Muscle of arm (tissue), 12 donors: ENCODE measurements around the gene BTBD19. TPM values are rescaled to one million over a fixed set of nuclear protein-coding genes. Genes with fewer than 3 reads are reported as not detected.

ENCODE experiments used
- DNase-seq: peaks from one replicate; pipeline ENCODE4 v3.0.0-alpha.2; 2013
- polyA plus RNA-seq, 12 donors: library from polyadenylated mRNA; unstranded; fragments of 120-200 nt; gene quantifications; one replicate each; pipeline ENCODE4 v1.2.1, GENCODE V29; 2013; ENCODE audit not compliant: insufficient read length in 12 of 12

The BTBD19 gene
- polyA plus RNA-seq, 12 donors: 4.2 to 12.8 (median 6.9) TPM; not detected in 1

DNA sequence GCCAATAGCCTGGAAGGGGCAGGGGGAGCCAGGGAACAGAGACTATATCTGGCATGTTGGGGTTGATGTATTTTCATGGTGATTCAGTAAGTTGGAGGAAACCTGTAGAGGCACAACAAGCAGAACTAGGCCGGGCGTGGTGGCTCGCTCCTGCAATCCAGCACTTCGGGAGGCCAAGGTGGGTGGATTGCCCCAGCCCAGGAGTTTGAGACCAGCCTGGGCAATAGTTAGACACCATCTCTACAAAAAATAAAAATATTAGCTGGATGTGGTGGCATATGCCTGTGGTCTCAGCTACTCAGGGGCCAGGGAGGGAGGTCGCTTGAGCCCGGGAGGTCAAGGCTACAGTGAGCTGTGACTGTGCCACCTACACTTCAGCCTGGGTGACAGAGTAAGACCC is 44.9 kb downstream of the BTBD19 start:
- no peak for DNase-seq

DNA sequence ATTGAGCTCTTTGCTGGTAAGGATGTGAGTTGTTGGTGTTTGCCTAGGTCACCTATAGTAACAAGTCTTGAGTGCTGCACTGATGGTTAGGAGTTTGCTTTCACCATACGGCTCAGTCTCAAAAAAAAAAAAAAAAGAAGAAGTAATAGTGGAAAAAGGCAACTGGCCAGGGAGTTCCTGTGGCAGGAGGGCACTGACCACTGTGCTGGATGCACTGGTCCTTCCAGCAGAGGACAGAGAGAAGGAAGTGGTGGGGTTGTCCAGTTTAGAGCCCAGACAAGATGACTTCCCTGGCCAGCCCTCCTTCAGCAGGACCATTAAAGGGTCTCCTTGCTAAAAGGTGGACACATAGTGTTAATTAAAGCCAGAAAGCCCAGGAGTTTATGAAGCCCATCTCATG is 46.6 kb downstream of the BTBD19 start:
- DNase-seq: no peak

DNA sequence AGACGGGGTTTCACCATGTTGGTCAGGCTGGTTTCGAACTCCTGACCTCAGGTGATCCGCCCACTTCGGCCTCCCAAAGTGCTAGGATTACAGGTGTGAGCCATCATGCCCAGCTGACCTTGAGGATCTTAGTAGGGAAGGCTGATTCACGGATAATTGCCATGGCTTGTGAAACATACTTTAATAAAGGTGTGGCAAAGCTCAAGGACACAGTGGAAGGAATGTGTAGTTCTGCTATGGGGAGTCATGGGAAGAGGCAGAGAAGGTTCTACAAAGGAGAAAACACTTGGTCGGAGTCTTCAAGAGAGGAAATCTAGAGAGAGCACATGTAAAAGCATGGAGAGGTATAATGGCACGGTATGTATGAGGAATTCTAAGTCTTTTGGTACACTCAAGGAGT is 47.4 kb downstream of the BTBD19 start:
- DNase-seq: no peak

DNA sequence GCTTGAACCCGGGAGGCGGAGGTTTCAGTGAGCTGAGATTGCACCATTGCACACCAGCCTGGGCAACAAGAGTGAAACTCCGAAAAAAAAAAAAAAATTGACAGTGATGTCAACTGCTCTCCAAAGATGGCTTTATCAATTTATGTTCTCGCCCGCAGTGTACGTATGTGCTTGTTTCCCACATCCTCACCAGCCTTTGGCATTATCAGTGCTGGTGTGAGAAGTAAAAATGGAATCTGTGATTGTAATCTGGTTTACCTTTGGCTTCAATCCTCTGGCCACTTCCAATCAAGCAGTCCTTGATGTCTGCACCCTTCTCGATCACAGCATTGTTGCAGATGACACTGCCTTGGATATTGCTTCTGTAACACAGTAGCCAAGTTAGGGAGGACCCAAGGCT is 49.1 kb downstream of the BTBD19 start:
- DNase-seq: no peak

DNA sequence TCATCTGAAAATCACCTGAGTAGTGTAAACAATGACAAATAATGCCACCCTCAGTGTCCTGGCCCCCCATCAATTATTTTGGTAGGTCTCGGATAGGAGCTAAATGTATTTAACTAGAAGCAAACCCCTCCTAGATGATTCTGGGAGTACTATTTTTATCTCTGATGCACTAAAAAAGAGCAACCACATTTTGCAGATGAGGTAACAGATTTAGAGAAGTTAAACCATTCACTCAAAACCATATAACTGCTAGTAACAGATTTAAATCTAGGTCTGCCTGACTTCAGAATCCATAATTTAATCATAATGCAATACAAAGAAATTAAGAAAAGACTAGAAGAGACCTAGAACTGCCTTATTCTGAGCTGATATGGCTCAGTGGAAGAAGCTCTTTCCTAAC is 52.0 kb downstream of the BTBD19 start:
- no peak for DNase-seq

DNA sequence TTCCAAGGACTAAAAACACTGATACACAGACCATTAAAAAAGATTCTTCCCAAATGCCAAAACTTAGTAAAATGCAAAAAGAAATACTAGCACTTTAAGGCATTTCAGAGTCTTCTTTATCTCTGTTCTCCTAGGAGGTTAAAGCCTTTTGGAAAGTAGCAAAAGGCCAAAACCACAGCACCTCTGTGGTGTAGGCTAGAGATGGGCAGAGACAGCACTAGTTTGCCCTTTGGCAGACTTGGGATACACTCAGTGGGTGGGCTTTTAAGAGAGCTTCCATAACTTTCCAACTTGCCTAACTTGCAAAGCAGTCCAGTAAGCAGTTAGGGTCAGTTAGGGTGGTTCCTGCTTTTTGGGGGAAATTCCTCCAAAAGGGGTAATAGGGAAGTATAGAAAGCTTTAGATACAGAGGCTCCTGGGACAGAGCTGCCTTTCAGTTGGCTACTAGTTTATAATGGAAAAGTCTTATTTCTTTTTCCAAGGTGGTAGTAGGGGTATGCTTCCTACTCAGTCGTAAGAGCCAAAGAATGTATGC is 52.6 kb downstream of the BTBD19 start:
- DNase-seq: no peak

DNA sequence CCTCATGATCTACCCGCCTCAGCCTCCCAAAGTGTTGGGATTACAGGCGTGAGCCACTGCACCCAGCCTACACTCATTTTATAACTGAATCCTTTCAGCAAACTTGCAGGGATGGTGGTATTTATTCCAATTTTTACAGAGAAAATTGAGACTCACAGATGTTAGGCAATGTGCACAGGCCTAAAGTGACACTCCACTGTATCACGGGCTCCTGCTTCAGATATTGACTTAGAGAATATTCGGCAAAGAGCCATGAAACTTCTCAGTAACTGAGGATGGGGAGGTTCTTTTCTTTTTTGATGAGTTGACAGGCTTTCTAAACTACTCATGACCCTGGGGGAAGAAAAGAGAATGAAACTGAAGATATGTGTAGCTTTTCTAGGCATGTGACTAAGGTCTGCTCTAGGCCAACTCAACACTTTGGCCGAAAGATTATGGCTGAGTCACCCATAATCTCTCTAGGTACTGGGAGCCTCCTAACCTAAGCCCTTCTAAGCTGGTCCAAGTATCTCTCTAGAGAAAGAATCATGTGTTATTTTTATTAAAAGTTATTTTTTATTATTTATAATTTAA is 54.6 kb downstream of the BTBD19 start:
- DNase-seq: no peak

Other genes with a start within 250 kb of the BTBD19 start
- gene TMEM53, start 134.0 kb upstream of the BTBD19 start, polyA plus RNA-seq: 1 to 10 TPM in 10 of 12 donors, not detected in 2; 4.5 to 7.7 (median 5.4) TPM
- 1 to 10 TPM in 7 of 12 donors, under 1 TPM in 3, not detected in 2; 0.80 to 4.7 (median 1.4) TPM for gene ARMH1, start 133.8 kb upstream of the BTBD19 start, polyA plus RNA-seq
- not detected for gene RNU5D-1, start 77.4 kb upstream of the BTBD19 start, polyA plus RNA-seq
- 10 to 100 TPM in 8 of 12 donors, 1 to 10 TPM in 3, not detected in 1; 6.9 to 20.1 (median 11.8) TPM for gene KIF2C, start 68.7 kb upstream of the BTBD19 start, polyA plus RNA-seq
- gene RPS8, start 33.0 kb upstream of the BTBD19 start, polyA plus RNA-seq: 1,000 to 10,000 TPM; 2,504 to 4,101 (median 2,818) TPM
- gene BEST4, start 20.4 kb upstream of the BTBD19 start, polyA plus RNA-seq: 1 to 10 TPM in 1 of 12 donors, under 1 TPM in 10, not detected in 1; 0.10 to 7.0 (median 0.29) TPM
- 10 to 100 TPM in 9 of 12 donors, 1 to 10 TPM in 2, not detected in 1; 6.9 to 19.2 (median 11.9) TPM for gene PLK3, start 8.1 kb upstream of the BTBD19 start, polyA plus RNA-seq
- gene DYNLT4, start 1.2 kb upstream of the BTBD19 start, polyA plus RNA-seq: under 1 TPM in 6 of 12 donors, not detected in 6; 0.17 to 0.45 (median 0.32) TPM
- 10 to 100 TPM in 4 of 12 donors, 1 to 10 TPM in 7, not detected in 1; 5.6 to 49.7 (median 8.7) TPM for gene PTCH2, start 34.7 kb downstream of the BTBD19 start, polyA plus RNA-seq
- 10 to 100 TPM in 11 of 12 donors, not detected in 1; 10.2 to 31.2 (median 28.1) TPM for gene EIF2B3, start 178.1 kb downstream of the BTBD19 start, polyA plus RNA-seq
- 10 to 100 TPM in 11 of 12 donors, not detected in 1; 26.0 to 39.4 (median 30.5) TPM for gene HECTD3, start 202.8 kb downstream of the BTBD19 start, polyA plus RNA-seq
- gene UROD, start 203.7 kb downstream of the BTBD19 start, polyA plus RNA-seq: 100 to 1,000 TPM in 1 of 12 donors, 10 to 100 TPM in 10, not detected in 1; 61.9 to 145 (median 74.9) TPM